ENCODE results near the gene CNTN5.

CNTN5 gene

GRCh38 chr11:99554232-99554903 lies 533.6 kb downstream of the CNTN5 start:
- Histone ChIP-seq H3K4me1 (no peaks in the 10 kb centered on the region), H3K9me3 (no peaks in the 10 kb centered on the region), H3K36me3 (no peaks in the 10 kb centered on the region), H3K27me3 (no peaks in the 10 kb centered on the region), H3K4me3 (ENCODE audit: low read depth, low read length) (no peak overlapping the region)
- no peak for DNase-seq
- no peak for TF ChIP-seq CTCF (IDR thresholded peaks at IDR 0.05; ENCODE audit: low read depth, low read length)

- H3K9me3 ChIP-seq = no peaks in the 10 kb centered on the region
- no peaks in the 10 kb centered on the region for H3K4me1 ChIP-seq
- no peaks in the 10 kb centered on the region for H3K36me3 ChIP-seq
- TF ChIP-seq CTCF (IDR thresholded peaks at IDR 0.05; ENCODE audit: low read depth, low read length) = no peak
- no peak overlapping the region for H3K4me3 ChIP-seq (ENCODE audit: low read depth, low read length)
- no peak for DNase-seq
- H3K27me3 ChIP-seq = no peaks in the 10 kb centered on the region
Observed at GRCh38 chr11:99555486-99555885, 534.7 kb downstream of the CNTN5 start.

GRCh38 chr11:99565333-99565732 lies 544.6 kb downstream of the CNTN5 start:
- H3K4me3 ChIP-seq (ENCODE audit: low read depth, low read length) = no peak overlapping the region

GRCh38 chr11:99567334-99567956 lies 546.7 kb downstream of the CNTN5 start:
- H3K4me1 ChIP-seq = no peaks in the 10 kb centered on the region
- TF ChIP-seq CTCF (IDR thresholded peaks at IDR 0.05; ENCODE audit: low read depth, low read length) = no peak

More at GRCh38 chr11:99565333-99565732, 544.6 kb downstream of the CNTN5 start:
- Histone ChIP-seq H3K4me1 (no peaks in the 10 kb centered on the region), H3K36me3 (no peaks in the 10 kb centered on the region), H3K27me3 (no peaks in the 10 kb centered on the region), H3K9me3 (no peaks in the 10 kb centered on the region)
- TF ChIP-seq CTCF (IDR thresholded peaks at IDR 0.05; ENCODE audit: low read depth, low read length) = no peak
- DNase-seq = no peak

GRCh38 chr11:99568808-99569207 lies 548.1 kb downstream of the CNTN5 start:
- H3K27me3 ChIP-seq = no peaks in the 10 kb centered on the region
- TF ChIP-seq CTCF (IDR thresholded peaks at IDR 0.05; ENCODE audit: low read depth, low read length) = no peak
- no peak overlapping the region for H3K4me3 ChIP-seq (ENCODE audit: low read depth, low read length)
- no peaks in the 10 kb centered on the region for H3K36me3 ChIP-seq
- H3K9me3 ChIP-seq = no peaks in the 10 kb centered on the region
- no peak for DNase-seq
- no peaks in the 10 kb centered on the region for H3K4me1 ChIP-seq

More at GRCh38 chr11:99567334-99567956, 546.7 kb downstream of the CNTN5 start:
- Histone ChIP-seq H3K9me3 (no peaks in the 10 kb centered on the region), H3K4me3 (ENCODE audit: low read depth, low read length) (no peak overlapping the region), H3K27me3 (no peaks in the 10 kb centered on the region), H3K36me3 (no peaks in the 10 kb centered on the region)
- DNase-seq = no peak

GRCh38 chr11:99571094-99571493 lies 550.3 kb downstream of the CNTN5 start:
- Histone ChIP-seq H3K27me3 (no peaks in the 10 kb centered on the region), H3K36me3 (no peaks in the 10 kb centered on the region), H3K9me3 (no peaks in the 10 kb centered on the region), H3K4me1 (no peaks in the 10 kb centered on the region), H3K4me3 (ENCODE audit: low read depth, low read length) (no peak overlapping the region)
- no peak for DNase-seq
- no peak for TF ChIP-seq CTCF (IDR thresholded peaks at IDR 0.05; ENCODE audit: low read depth, low read length)

Measured in BE2C (cell line).